Measurements from ENCODE around the gene SF3B4. TPM values are rescaled to one million over a fixed set of nuclear protein-coding genes. Genes with fewer than 3 reads are reported as not detected.

Gene SF3B4
- total and polyA plus RNA-seq, 2 of the 13 experiments (the other 11 are each of a cell fraction or from before 2014, with no cell fraction given), result 13.8 to 14.8 TPM

DNA sequence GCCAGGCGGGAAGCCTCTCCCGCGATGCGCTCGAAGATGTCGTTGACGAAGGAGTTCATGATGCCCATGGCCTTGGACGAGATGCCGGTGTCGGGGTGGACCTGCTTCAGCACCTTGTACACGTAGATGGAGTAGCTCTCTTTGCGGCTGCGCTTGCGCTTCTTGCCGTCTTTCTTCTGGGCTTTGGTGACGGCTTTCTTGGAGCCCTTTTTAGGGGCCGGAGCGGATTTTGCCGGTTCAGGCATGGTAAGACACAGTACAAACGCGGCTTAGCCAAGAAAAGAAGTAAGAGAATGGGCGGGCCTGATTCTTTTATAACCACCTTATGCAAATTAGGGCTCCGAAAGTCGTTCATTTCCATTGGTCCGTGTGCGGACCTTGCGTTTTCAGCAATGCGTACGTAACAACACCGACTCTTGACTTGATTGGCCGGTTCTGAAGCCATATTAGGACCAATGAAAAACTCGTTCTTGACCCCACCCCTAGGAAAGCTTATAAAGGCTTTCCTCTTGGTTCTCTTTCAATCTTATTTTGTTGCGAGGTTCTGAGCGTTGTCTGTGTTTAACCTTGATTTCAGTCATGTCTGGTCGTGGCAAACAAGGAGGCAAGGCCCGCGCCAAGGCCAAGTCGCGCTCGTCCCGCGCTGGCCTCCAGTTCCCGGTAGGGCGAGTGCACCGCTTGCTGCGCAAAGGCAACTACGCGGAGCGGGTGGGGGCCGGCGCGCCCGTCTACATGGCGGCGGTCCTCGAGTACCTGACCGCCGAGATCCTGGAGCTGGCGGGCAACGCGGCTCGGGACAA is 41.0 kb downstream of the SF3B4 start (continued):
- TF ChIP-seq TGIF2 (CRISPR knock-in tag; IDR thresholded peaks at IDR 0.05) (no peak), ATF7-NPFF (CRISPR knock-in tag; IDR thresholded peaks at IDR 0.05; ENCODE audit: low read depth) (peak; percentile 53; the same call in 1 of the 2 replicates), ZNF333 (CRISPR knock-in tag; IDR thresholded peaks at IDR 0.05; ENCODE audit: borderline replicate concordance) (no peak), MTERF4 (CRISPR knock-in tag; IDR thresholded peaks at IDR 0.05) (no peak), POGZ (CRISPR knock-in tag; IDR thresholded peaks at IDR 0.05) (no peak), GMEB2 (CRISPR knock-in tag; IDR thresholded peaks at IDR 0.05; ENCODE audit: low read depth) (no peak), ZNF850 (CRISPR knock-in tag; conservative IDR thresholded peaks at IDR 0.05) (no peak), YY1 (IDR thresholded peaks at IDR 0.05; ENCODE audit: insufficient read depth, insufficient replicate concordance, low read depth, low read length) (peak; percentile 36), CHD4 (IDR thresholded peaks at IDR 0.05; ENCODE audit: borderline replicate concordance, low read length) (no peak), ZNF367 (CRISPR knock-in tag; IDR thresholded peaks at IDR 0.05; ENCODE audit: borderline replicate concordance) (0 out of 2 replicates have a peak, but pooled peaks have one; percentile 52), ZFX (CRISPR knock-in tag; IDR thresholded peaks at IDR 0.05; ENCODE audit: low read depth) (peak; percentile 83), ZNF577 (CRISPR knock-in tag; IDR thresholded peaks at IDR 0.05; ENCODE audit: borderline replicate concordance, low read depth) (0 out of 2 replicates have a peak, but pooled peaks have one; percentile 18), SSRP1 (CRISPR knock-in tag; IDR thresholded peaks at IDR 0.05) (no peak), ZSCAN21 (CRISPR knock-in tag; IDR thresholded peaks at IDR 0.05; ENCODE audit: borderline replicate concordance) (0 out of 2 replicates have a peak, but pooled peaks have one; percentile 3), TAF1 (CRISPR knock-in tag; IDR thresholded peaks at IDR 0.05) (peak; percentile 69), ZNF160 (CRISPR knock-in tag; IDR thresholded peaks at IDR 0.05) (0 out of 2 replicates have a peak, but pooled peaks have one; percentile 31), PCBP2 (optimal IDR thresholded peaks at IDR 0.05; ENCODE audit: low read depth, low read length, poor library complexity, severe bottlenecking) (no peak), ZNF879 (CRISPR knock-in tag; IDR thresholded peaks at IDR 0.05) (no peak), SMYD3 (CRISPR knock-in tag; IDR thresholded peaks at IDR 0.05) (no peak), PTBP1 (IDR thresholded peaks at IDR 0.05; ENCODE audit: low read depth, low read length, poor library complexity, severe bottlenecking) (no peak), ZNF382 (CRISPR knock-in tag; IDR thresholded peaks at IDR 0.05; ENCODE audit: borderline replicate concordance) (no peak), EEA1 (CRISPR knock-in tag; IDR thresholded peaks at IDR 0.05; ENCODE audit: borderline replicate concordance) (no peak), POLR2A (IDR thresholded peaks at IDR 0.05; ENCODE audit: insufficient read depth in 1 of 2, low read depth in 2 of 2, low read length in 2 of 2) (peak; percentile 81 to 95)
- TF ChIP-seq, protein P1, sequence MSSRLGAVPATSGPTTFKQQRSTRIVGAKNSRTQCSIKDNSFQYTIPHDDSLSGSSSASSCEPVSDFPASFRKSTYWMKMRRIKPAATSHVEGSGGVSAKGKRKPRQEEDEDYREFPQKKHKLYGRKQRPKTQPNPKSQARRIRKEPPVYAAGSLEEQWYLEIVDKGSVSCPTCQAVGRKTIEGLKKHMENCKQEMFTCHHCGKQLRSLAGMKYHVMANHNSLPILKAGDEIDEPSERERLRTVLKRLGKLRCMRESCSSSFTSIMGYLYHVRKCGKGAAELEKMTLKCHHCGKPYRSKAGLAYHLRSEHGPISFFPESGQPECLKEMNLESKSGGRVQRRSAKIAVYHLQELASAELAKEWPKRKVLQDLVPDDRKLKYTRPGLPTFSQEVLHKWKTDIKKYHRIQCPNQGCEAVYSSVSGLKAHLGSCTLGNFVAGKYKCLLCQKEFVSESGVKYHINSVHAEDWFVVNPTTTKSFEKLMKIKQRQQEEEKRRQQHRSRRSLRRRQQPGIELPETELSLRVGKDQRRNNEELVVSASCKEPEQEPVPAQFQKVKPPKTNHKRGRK (CRISPR knock-in tag; IDR thresholded peaks at IDR 0.05), result no peak
- TF ChIP-seq, protein P2, sequence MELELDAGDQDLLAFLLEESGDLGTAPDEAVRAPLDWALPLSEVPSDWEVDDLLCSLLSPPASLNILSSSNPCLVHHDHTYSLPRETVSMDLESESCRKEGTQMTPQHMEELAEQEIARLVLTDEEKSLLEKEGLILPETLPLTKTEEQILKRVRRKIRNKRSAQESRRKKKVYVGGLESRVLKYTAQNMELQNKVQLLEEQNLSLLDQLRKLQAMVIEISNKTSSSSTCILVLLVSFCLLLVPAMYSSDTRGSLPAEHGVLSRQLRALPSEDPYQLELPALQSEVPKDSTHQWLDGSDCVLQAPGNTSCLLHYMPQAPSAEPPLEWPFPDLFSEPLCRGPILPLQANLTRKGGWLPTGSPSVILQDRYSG (CRISPR knock-in tag; IDR thresholded peaks at IDR 0.05), result peak; percentile 21; the same call in 1 of the 2 replicates

All from HepG2 (cell line).